GM18526 (cell line): ENCODE results near the gene SYNRG.

Experiments
- POLR2A ChIP-seq: IDR thresholded peaks from 3 replicates; pipeline ENCODE4 v1.6.1; 2011; ENCODE audit not compliant: insufficient read length; ENCODE audit errors: extremely low read depth

The SYNRG gene

GRCh38 chr17:37494401-37494831 lies 114.8 kb downstream of the SYNRG start:
- TF ChIP-seq POLR2A, result no peak

DNA sequence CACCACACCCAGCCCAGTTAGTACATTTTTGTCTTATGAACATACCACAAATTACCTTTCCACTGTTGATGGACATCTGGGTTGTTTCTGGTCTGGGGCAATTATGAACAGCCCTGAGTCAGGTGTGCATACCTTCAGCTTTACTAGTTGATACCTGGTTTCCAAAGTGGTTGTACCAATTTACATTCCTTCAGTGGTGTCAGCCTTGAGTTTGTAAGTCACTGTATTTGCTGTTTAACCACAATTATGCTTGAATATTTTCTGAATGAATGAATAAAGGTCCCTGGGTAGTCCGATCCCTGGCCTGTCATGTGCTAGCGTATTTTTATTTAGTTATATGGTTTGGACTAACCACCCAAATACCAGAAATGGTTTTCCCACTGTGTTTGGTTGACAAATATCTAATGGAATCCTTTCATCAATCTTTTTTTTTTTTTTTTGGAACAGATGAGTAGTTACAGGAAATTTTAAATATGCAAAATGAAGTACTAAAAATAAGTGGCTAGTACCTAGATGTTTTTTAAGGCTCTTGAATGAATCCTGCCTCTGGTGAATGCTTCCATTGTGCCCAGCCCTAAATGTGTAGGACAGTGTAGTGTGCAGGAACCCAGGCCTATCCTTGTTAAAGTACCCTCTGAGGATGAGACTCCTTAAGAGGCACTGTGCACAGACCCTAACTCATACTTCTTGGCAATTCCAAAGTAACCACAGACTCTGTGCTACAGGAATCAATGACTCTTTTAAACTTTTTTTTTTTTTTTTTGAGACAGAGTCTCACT lies 115.8 kb downstream of the SYNRG start:
- TF ChIP-seq POLR2A, result no peak

GRCh38 chr17:37492167-37492566 lies 117.1 kb downstream of the SYNRG start:
- no peak for TF ChIP-seq POLR2A

DNA sequence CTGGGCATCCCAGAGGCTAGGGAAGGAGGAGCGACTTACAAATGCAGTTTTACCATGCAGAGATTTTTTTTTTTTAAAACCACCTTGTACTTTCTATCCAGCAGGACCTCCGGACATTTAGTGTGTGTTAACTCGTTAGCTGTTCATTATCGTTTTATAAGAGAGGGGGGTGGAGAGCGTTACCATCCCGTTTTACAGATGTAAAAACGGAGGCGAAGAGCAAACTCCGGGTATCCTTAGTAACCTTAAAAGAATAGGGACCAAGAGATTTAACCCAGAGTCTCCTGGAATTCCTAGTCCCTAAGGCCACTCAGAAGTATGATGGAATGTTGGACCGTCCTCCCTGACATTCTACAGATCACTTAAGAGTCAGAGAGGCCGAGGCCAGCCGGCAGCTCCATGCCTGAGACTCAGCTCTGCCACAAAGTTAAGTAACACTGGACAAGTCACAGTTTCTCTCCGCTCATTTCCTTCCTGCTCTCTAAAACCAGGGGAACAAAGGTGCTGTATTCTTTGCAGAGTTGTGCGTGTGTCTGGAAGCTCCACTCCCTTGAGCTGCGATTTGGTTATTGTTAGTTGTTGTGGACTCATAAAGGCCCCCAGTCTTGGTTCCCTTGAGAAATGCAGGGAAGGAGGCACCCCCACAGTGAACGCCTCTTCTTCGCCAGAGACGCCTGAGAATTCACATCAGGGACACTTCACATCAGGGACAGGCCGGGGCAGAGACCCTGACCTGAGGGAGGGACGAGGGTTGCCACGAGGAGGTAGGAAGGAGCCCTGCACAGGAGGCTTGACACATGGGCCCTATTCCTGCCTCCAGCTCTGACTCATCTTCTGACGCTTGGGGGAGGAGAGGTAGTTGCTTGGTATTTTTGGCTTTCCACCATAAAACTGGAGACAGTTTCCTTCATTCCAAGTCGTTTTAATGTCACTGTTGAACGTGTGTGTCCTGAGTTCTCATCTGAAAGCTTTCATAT lies 118.3 kb downstream of the SYNRG start:
- TF ChIP-seq POLR2A, result no peak

GRCh38 chr17:37490022-37490587 lies 119.1 kb downstream of the SYNRG start:
- TF ChIP-seq POLR2A, result no peak

DNA sequence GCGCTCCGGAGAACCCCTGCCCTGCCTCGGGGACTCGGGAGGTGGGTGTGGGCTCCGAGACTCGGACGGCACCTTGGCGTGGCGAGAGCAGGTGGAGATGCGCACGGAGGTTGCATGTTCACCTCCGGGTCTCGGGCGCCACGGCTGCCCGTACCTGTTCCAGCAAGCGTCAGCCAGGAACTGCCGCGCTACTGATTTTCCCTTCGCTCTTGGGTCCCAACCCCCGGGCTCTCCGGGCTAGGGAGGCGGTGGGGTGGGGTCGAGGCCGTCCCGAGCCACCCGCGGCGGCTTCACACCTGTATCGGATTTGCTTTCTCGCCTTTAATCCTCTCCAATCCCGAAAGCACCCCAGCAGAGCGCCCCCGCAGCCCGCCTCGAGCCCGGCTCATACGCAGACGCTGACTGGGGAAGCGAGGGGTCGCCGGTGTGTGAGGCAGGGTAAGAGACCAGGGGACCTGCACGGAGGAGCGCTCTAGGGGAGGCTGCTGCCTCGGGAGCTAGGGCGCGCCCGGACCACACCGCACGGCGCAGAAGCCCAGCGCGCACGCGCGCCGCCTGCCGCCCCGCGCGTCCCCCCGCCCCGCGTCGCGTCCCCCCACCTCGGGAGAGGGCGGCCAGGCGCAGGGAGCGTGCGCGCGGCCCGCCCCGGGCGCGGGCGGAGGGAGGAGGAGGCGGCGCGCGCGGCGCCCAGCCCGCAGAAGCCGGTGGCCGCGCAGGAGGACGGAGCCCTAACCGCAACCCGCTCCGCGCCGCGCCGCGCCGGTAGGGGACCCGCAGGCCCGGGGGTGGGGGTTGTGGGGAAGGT lies 119.8 kb downstream of the SYNRG start, which contains the start of gene DUSP14:
DUSP14 (plus strand) TSS at position 695 of the 805 bp plus-strand sequence. CDS start 22,382 bp downstream, outside the sequence.
- peak; percentile 73 for TF ChIP-seq POLR2A

GRCh38 chr17:37488607-37489196 lies 120.5 kb downstream of the SYNRG start:
- TF ChIP-seq POLR2A, result no peak

DNA sequence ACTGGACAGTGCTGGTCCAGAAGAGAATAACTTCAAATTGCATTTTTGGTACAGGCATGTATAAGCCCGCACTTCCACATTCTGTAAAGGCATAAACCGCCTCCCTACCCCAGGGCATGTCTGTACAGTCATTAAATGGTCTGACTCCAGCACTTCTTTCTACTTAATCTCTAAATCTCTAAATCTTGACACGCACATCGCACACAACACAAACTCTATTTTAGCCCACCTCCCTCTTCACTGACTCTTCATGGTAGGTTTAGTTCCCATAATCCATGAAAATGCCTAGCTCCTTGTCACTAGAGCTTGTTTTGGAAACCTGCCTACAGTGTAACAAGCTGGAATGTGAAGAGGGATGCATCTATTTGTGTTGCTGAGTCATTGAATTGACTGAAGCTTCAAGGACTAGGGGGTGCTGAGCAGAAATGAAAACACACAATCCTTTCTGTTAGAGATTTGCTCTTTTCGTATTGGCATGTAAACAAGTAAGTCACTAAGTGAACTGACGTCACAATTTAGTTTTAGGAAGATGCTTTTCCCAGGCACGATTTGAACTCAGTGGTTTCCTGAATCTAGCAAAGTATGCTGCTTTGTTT lies 121.1 kb downstream of the SYNRG start:
- TF ChIP-seq POLR2A, result no peak

- TF ChIP-seq POLR2A, result no peak
Measured at GRCh38 chr17:37485938-37486570, 123.2 kb downstream of the SYNRG start.

- TF ChIP-seq POLR2A, result no peak
Measured at GRCh38 chr17:37483311-37484039, 125.7 kb downstream of the SYNRG start.

DNA sequence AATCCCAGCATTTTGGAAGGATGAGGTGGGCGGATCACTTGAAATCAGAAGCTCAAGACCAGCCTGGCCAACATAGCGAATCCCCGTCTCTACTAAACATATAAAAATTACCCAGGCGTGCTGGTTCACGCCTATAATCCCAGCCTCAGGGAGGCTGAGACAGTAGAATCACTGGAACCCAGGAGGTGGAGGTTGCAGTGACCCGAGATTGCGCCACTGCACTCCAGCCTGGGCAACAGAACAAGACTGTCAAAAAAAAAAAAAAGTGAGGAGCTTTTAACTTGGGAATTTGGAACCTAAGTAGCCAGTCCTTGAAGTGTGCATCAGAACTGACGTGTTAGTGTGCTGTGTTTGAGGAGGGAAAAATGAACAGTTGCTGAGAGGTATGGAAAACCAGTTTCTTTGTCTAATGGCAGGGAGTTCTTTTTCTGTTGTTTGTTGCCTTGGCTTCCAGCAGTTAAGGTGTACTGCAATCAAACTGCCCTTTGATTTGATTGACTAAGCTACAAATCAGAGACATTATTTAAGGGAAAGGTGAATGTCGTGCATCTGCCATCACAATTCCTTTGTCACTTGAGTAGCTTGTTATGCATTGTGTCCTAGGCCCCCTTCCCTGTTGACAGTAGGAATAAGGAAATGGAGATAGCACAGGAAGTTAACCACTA lies 128.1 kb downstream of the SYNRG start:
- no peak for TF ChIP-seq POLR2A

GRCh38 chr17:37480427-37480826 lies 128.8 kb downstream of the SYNRG start:
- no peak for TF ChIP-seq POLR2A
